GM19193 (cell line): ENCODE measurements around the gene BMP7.

ENCODE experiments used
- POLR2A ChIP-seq: IDR thresholded peaks from 4 replicates; pipeline ENCODE4 v1.6.1; 2011; ENCODE audit not compliant: insufficient read depth, insufficient read length; ENCODE audit errors: extremely low read depth

The BMP7 gene

DNA sequence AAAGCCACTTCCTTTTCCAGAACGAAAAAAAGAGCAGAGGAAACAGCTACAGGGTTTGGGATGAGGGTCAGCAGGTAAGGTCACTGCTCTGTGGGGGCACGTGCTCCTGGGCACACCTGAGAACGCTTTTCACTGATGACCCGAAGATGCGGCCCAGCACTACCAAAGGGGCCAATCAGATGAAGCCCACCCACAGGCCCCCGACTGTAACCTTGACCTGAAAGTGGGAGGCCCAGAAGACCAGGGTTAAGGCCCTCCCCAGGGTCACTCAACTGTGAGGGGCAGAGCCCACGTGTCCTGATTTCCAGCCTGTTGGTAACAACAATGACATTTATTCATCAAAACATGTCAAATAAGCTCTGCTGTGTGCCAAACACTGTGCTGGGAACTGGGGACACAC, 108.0 kb downstream of the BMP7 start:
- no peak for TF ChIP-seq POLR2A

DNA sequence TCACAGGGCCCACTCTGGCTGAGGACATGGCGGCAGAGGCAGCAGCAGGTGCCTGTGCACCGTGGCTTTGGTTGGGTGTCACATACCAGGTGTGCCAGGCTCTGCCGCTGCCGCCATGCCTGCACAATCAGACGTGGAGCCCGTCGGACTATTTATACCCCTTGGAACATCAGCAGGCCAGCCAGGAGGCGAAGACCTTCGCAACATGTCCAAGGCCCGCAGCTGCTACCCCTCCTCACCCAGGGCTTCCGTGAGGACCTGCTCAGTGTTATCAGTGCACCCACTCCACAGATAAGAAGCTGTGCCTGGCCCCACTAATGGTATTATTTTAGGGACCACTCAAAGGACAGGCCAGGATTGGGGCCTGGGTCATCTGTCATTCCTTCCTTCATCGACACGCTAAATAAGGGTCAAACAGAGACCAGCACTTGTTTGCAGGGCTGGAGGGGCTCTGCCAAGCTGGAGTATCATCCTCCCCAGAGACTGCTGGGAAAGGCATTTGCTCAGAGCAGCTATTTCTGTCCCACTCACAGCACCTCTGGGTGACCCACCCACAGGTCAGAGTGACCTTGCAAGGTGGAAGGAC, 109.2 kb downstream of the BMP7 start:
- TF ChIP-seq POLR2A = no peak

DNA sequence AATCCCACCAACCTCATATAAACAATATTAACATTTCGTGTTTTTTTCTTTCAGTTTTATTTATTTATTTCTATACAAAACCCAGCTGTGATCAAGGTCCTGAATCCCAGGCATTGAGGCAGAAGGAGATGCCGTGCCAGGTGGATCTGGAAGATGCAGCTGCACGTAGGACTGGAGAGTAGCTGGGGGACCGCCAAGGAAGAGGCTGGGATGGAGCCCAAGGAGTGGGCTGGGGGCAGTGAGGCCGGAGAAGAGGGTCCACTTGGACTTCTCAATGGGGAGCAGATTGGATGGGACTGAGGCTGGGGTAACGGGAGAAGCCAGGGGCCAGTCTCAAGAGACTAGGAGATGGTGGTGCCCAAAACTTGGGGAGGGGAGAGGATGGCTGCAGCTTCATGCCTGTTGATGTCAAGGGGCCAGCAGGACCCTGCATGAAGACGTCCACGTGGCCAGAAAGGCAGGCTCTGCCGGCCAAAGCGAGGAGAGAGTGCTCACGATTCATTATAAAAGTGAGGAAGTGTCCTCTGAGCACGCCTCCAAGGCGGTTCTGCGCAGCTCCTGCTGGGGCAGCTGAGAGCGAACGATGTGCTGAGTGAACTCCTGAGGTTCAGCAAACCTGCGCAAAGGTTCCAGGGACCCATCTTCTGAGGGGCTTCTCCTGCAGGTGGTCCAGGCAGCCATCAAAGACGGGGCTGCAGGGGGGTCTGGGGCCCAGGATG, 110.3 kb downstream of the BMP7 start:
- TF ChIP-seq POLR2A = no peak

DNA sequence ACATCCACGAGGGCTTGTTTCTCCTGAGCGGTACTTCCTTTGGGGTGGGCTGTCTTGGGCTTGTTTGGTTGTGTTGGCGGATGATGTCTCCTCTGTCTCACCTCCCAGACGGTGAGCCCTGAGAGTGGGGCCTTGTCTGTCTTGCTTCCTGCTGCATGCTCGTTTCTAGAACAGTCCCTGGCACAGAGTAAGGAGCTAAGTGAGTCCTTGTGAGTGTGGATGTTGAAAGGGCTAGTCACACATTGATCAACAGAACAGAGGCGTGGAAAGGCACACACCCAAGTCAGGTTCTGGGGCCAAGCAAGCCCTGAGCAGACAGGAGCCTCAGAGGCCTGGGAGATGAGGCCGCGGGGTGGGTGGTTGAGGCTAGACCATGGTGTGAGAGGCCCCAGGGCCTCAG, 111.0 kb downstream of the BMP7 start:
- TF ChIP-seq POLR2A = no peak

DNA sequence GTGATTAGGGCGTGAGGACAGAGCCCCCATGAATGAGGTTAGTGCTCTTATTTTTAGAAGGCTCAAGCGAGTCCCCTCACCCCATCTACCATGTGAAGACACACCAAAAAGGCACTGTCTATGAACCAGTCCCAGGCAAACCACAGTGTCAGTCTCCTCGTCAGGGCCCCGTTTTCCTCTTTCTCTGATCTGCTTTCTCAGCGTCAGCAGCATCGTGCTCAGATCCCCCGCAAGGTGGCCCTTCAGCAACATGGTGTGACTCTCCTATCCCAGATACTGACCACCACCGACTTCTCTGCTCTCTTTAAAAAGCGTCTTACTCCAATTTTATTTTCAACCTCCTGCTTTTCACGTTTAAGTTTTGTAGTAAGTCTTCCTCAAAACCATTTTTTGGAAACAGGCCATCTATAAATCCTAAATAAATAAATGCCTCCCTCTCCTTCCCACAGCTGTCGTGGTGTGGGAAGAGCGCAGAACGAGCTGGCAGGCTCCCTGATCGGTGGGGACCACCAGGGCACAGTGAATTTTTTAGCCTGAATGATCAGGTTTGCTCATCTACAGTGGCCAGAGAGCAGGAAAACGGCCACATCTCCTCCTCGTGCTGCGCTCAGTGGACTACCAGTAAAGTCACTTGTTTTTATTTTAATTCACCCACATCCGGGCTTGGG, 113.1 kb downstream of the BMP7 start:
- no peak for TF ChIP-seq POLR2A

DNA sequence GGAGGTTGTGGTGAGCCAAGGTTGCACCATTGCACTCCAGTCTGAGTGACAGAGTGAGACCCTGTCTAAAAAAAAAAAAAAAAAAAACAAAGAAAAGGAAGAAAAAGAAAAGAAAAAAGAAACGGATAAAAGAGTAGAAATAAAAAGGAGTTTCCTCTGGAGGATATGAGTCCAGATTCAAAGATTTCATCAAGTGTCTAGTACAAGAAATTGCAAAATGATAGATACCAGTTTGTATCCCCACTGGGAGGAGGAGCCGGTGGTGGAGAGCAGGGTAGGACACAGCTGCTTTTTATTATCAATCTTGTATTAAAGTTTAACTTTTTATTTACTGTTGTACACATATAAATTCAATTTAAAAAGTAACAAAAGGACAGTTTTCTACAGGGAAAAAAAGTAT, 113.9 kb downstream of the BMP7 start:
- no peak for TF ChIP-seq POLR2A

DNA sequence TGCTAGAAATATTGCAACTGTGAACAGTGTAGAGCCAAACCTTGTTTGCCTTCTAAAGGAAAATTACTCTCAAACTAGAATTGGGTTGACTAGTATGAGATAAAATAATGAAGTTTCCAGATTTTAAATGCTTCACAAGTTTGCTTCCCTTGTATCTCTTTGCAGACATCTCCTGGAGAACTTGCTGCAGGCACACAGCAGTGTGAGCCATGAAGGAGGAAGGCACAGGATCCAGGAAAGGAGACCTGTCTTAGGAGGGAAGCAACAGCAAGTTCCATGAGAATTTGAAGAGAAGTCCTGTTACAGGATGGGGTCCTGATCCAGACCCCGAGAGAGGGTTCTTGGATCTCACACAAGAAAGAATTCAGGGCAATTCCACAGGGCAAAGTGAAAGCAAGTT, 115.9 kb downstream of the BMP7 start:
- no peak for TF ChIP-seq POLR2A

DNA sequence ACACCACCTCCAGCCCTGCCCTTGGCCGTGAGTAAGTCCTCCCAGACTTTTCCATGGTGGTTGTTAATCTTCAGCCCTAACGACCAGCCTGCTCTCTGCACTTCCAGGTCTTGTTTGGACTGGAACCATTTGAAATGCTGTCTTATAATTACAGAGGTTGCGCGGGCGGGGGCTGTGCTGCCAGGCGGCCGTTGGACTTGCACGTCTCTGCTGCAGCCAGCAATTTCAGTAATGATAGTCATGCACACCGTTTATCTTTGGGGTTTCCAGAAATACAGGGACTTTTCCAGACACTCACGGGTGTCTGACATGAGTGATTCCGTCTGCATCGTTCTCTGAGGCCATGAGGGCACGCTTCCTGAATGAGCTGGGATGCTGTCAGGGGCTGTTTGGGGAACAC, 118.2 kb downstream of the BMP7 start:
- TF ChIP-seq POLR2A = no peak

DNA sequence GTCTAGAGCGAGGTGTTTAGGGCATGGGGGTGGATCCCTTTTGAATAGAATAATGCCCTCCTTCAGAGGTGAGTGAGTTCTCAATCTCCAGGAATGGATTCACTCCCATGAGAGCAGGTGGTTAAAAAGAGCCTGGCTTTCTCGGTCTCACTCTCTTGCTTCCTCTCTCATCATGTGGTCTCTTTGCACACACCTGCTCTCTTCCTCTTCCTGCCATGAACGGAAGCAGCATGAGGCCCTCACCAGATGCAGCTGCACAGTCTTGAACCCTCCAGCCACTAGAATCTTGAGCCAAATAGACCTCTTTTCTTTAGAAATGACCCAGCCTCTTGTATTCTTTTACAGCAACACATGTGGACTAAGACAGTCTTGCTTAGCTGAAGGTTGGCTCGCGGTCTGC, 119.3 kb downstream of the BMP7 start:
- TF ChIP-seq POLR2A = no peak

DNA sequence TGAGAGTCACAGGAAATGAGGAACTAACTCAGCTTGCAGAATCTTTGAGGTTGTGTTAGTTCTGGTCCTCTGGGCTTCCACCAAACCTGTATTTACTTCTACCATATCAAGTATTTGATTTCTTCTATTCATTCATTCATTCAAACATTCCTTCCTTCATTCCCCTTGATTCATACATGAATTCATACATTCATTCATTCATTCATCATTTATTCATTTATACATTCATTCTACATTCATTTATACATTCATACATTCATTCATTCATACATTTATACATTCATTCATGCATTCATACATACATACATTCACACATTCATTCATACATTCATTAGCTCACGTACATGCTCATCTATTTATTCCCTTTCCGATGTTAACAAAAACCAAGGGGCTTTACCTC, 120.3 kb downstream of the BMP7 start:
- no peak for TF ChIP-seq POLR2A

DNA sequence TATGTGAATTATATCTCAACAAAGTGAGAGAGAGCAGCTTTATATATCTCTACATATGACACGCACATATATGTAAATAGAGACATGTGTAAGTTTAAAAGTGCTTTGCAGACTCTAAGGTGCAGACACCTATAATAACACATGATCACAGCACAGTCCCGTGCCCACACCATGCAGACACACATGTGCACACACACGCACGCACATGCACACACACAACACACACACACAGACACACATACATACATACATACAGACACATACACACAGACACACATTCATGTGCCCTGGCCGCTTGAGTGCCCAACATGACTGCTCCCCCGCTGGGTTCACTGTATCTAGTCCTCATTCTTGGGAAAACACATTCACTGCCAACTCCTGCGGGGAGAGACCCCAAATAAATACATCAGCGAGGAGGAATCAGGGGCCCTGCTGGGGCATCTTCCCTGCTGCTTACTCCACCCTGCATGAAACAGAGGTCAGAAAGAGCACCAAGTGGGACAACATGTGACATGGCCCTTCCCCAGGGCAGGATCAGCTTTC, 121.3 kb downstream of the BMP7 start:
- no peak for TF ChIP-seq POLR2A

DNA sequence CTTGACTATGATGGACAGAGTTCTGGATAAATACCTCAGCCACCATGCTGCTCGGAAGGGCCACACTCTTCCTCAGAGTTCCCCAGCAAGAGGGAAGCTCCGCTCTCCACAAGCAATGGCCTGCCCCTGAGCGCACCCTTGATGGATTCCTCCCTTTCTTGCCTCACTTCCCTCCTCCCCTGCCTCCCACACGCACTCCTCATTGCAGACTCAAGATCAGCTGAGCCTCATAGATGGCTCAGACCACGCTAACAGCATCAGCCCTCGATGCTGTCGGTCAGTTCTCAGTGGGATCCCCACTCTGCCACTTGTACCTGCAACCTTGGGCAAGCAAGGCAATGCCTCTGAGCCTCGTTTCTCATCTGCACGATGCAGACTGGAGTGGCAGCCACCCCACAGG, 123.3 kb downstream of the BMP7 start:
- no peak for TF ChIP-seq POLR2A

DNA sequence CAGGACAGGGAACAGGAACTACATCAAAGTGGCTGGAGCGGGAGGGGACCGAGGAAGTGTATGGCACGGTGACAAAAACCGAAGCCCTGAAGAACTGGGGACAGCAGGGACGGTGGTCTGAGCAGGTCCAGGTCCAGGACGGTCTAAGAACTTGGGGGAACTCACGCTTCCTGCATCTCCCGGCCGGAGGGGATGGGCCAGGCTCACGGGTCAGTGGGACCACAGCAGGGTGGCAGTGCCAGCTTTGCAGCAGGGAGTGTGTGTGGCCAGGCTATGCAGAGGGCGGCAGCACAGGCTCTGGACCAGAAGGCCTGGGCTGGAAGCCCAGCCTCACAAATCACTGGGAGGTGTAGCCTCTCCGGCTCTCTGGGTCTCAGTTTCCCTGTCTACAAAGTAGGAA, 123.8 kb downstream of the BMP7 start:
- TF ChIP-seq POLR2A = no peak

DNA sequence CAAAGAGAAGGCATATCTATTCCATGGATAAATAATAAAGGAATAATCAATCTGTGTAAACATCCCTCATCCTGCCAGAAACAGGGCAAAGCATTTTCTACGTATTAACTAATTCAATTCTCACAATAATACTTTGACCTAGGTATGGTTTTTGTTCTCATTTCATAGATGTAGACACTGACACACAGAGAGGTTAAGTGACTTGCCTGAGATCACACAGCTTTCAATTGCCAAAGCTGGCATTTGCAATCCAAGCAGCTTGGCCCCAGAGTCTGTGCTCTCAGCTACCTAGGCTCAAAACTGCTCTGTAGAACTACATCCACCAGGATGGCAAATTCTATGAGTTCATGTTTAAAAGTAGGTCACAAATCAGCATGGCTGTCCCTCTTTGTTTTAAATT, 124.9 kb downstream of the BMP7 start:
- no peak for TF ChIP-seq POLR2A

DNA sequence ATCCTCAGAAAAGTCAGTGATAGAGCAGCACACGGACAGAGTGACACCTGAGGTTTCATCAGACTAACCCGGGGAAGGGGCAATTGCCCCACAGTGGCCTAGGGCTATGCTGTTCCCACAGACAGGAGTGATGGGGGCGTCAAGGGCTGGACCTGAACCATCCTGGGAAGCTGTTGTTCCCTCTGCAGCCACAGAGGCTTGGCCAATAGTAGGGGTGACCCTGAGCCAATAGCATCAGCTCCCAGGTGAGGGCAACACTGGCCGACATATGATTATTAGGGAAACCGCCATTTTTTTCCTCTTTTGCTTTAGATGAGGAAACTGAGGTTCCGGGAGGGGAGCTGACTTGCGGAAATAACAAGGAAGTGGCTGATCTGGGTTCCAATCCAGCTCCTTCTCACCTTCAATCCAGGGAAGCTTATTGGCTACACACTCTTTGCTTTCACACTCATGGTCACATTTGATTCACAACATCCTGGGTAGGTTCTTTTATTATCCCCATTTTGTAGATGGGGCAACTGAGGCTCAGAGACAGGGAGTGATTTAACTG, 126.0 kb downstream of the BMP7 start:
- no peak for TF ChIP-seq POLR2A
